Colonic mucosa (tissue), 4 donors: ENCODE measurements around the gene UCHL5. TPM values are rescaled to one million over a fixed set of nuclear protein-coding genes. Genes with fewer than 3 reads are reported as not detected.
"Not testable (repeated sequence)": the region's sequence is repeated elsewhere in the genome, so short reads cannot be mapped to it uniquely, and the experiment has no call there.

ENCODE experiments used
- DNase-seq: peaks from one replicate; pipeline ENCODE4 v3.0.0-alpha.2; 2020
- H3K27ac ChIP-seq: fragments of 200-600 bp; one replicate; pipeline ENCODE4 v1.8.0; 2021
- H3K27me3 ChIP-seq: fragments of 200-600 bp; one replicate; pipeline ENCODE4 v1.8.0; 2021
- H3K36me3 ChIP-seq: fragments of 200-600 bp; one replicate; pipeline ENCODE4 v1.8.0; 2021
- H3K4me1 ChIP-seq: fragments of 200-600 bp; one replicate; pipeline ENCODE4 v1.8.0; 2021; ENCODE audit warnings: mild to moderate bottlenecking
- H3K4me3 ChIP-seq: fragments of 200-600 bp; one replicate; pipeline ENCODE4 v1.8.0; 2021
- H3K9ac ChIP-seq, 2 donors: one replicate each; pipeline ENCODE4 v1.7.0; 2013; ENCODE audit warnings: control low read depth in 2 of 2, low read depth in 2 of 2, low read length in 2 of 2
- H3K9me3 ChIP-seq: fragments of 200-600 bp; one replicate; pipeline ENCODE4 v1.8.0; 2021
- CTCF ChIP-seq: fragments of 200-600 bp; IDR thresholded peaks from one replicate; pipeline ENCODE4 v1.8.0; 2022; ENCODE audit warnings: antibody characterized with exemption, mild to moderate bottlenecking
- intact Hi-C: fragments of 100-400 bp; cut with DNase I; formaldehyde crosslinking; loops from one replicate; pipeline ENCODE4 v1.14.1; 2022
- total RNA-seq, 2 donors: library from RNA; stranded (reverse); fragmentation: NEBNext Ultra II Directional in 1 of 2; extraction: Animal tissue kit (Norgen Biotek cat#: 25700) in 1 of 2; gene quantifications; one replicate each; pipeline ENCODE4 v1.2.1, GENCODE V29; 2021
- donor health status: healthy.
- donor health status: DM: no; HTN: no; CAD: no.
- donor health status: DM: no; HTN: no; CAD: no.

The UCHL5 gene
- total RNA-seq, 2 donors from 2014 or later, result 33.9 to 46.5 TPM

- no peaks in the 10 kb centered on the region for H3K27me3 ChIP-seq
- intact Hi-C loops, result no loop called here
- H3K9me3 ChIP-seq, result no peaks in the 10 kb centered on the region
- TF ChIP-seq CTCF, result no peak
- no peaks in the 10 kb centered on the region for H3K36me3 ChIP-seq
- peak overlapping the region; percentile 66 for H3K4me3 ChIP-seq
- DNase-seq, result peak; percentile 63
- peak overlapping the region; percentile 98 for H3K27ac ChIP-seq
- H3K9ac ChIP-seq, result peak overlapping the region; percentile 90 to 98
- peaks cover 8% of the 10 kb centered on the region for H3K4me1 ChIP-seq
These were observed 455 bp downstream of the UCHL5 start for GRCh38 chr1:193058529-193059281.

GRCh38 chr1:193054169-193054675 is 4.9 kb downstream of the UCHL5 start:
- intact Hi-C loops, result no loop called here
- no peak for TF ChIP-seq CTCF

GRCh38 chr1:193048913-193049312 is 10.2 kb downstream of the UCHL5 start:
- not testable (repeated sequence) for H3K4me1 ChIP-seq, H3K27ac ChIP-seq

More at GRCh38 chr1:193054169-193054675, 4.9 kb downstream of the UCHL5 start:
- no peaks in the 10 kb centered on the region for H3K27me3 ChIP-seq
- no peak overlapping the region for H3K9ac ChIP-seq
- no peaks in the 10 kb centered on the region for H3K36me3 ChIP-seq
- no peaks in the 10 kb centered on the region for H3K4me1 ChIP-seq
- DNase-seq, result no peak
- no peak overlapping the region for H3K27ac ChIP-seq
- H3K9me3 ChIP-seq, result no peaks in the 10 kb centered on the region
- H3K4me3 ChIP-seq, result no peak overlapping the region

GRCh38 chr1:193042766-193043691 is 16.1 kb downstream of the UCHL5 start:
- TF ChIP-seq CTCF, result no peak
- Histone ChIP-seq H3K9ac (no peak overlapping the region), H3K4me3 (no peak overlapping the region), H3K36me3 (no peaks in the 10 kb centered on the region), H3K9me3 (no peaks in the 10 kb centered on the region), H3K27ac (no peak overlapping the region), H3K27me3 (no peaks in the 10 kb centered on the region), H3K4me1 (no peaks in the 10 kb centered on the region)
- intact Hi-C loops, result no loop called here
- no peak for DNase-seq

More at GRCh38 chr1:193048913-193049312, 10.2 kb downstream of the UCHL5 start:
- H3K36me3 ChIP-seq, intact Hi-C loops, H3K9ac ChIP-seq, H3K27me3 ChIP-seq, H3K9me3 ChIP-seq, DNase-seq, H3K4me3 ChIP-seq: not testable (repeated sequence)

- no peaks in the 10 kb centered on the region for H3K27me3 ChIP-seq
- H3K36me3 ChIP-seq, result no peaks in the 10 kb centered on the region
- H3K4me1 ChIP-seq, result no peaks in the 10 kb centered on the region
- no peaks in the 10 kb centered on the region for H3K9me3 ChIP-seq
- no peak for DNase-seq
- intact Hi-C loops, result no loop called here
- no peak for TF ChIP-seq CTCF
- H3K9ac ChIP-seq, result no peak overlapping the region
- no peak overlapping the region for H3K4me3 ChIP-seq
- no peak overlapping the region for H3K27ac ChIP-seq
These were observed 19.1 kb downstream of the UCHL5 start for GRCh38 chr1:193040011-193040410.
